ENCODE results near the gene PEF1.

The PEF1 gene

GRCh38 chr1:31675161-31675560 is 30.5 kb upstream of the PEF1 start:
- H3K27ac ChIP-seq = peak overlapping the region; percentile 97
- CTCF ChIA-PET = interaction anchor here (0.9 kb wide), 1 partner anchor 11 kb away, joined by 3 read pairs; no protein-coding TSS in a partner anchor
- no peak for TF ChIP-seq CTCF (conservative IDR thresholded peaks at IDR 0.05; ENCODE audit: low read depth)
- no peak for DNase-seq (ENCODE audit: low spot score)
- POLR2A ChIA-PET (ENCODE audit: low non-redundant PET) = no interaction called here

GRCh38 chr1:31674626-31675025 is 29.9 kb upstream of the PEF1 start:
- no peak for TF ChIP-seq CTCF (conservative IDR thresholded peaks at IDR 0.05; ENCODE audit: low read depth)
- peak overlapping the region; percentile 97 for H3K27ac ChIP-seq
- ChIA-PET CTCF (interaction anchor here (0.9 kb wide), 1 partner anchor 10 kb away, joined by 3 read pairs; no protein-coding TSS in a partner anchor), POLR2A (ENCODE audit: low non-redundant PET) (no interaction called here)
- DNase-seq (ENCODE audit: low spot score) = no peak

- DNase-seq (ENCODE audit: low spot score) = no peak
- TF ChIP-seq CTCF (conservative IDR thresholded peaks at IDR 0.05; ENCODE audit: low read depth) = no peak
- ChIA-PET POLR2A (ENCODE audit: low non-redundant PET) (no interaction called here), CTCF (no interaction called here)
- peak overlapping the region; percentile 97 for H3K27ac ChIP-seq
Observed at GRCh38 chr1:31673433-31673832, 28.8 kb upstream of the PEF1 start.

GRCh38 chr1:31672986-31673385 is 28.3 kb upstream of the PEF1 start:
- H3K27ac ChIP-seq = peak overlapping the region; percentile 97
- DNase-seq (ENCODE audit: low spot score) = no peak
- ChIA-PET CTCF (no interaction called here), POLR2A (ENCODE audit: low non-redundant PET) (no interaction called here)
- TF ChIP-seq CTCF (conservative IDR thresholded peaks at IDR 0.05; ENCODE audit: low read depth) = no peak

GRCh38 chr1:31671561-31672201 is 27.0 kb upstream of the PEF1 start:
- DNase-seq (ENCODE audit: low spot score) = no peak
- no peak for TF ChIP-seq CTCF (conservative IDR thresholded peaks at IDR 0.05; ENCODE audit: low read depth)
- POLR2A ChIA-PET (ENCODE audit: low non-redundant PET) = no interaction called here
- CTCF ChIA-PET = interaction anchor here (0.7 kb wide), 1 partner anchor 83 kb away, joined by 3 read pairs; no protein-coding TSS in a partner anchor
- peak overlapping the region; percentile 97 for H3K27ac ChIP-seq

- no peak for DNase-seq (ENCODE audit: low spot score)
- H3K27ac ChIP-seq = peak overlapping the region; percentile 97
- ChIA-PET CTCF (interaction anchor here (0.6 to 0.7 kb wide), 2 partner anchors 84 to 117 kb away, joined by 3 read pairs; no protein-coding TSS in a partner anchor), POLR2A (ENCODE audit: low non-redundant PET) (no interaction called here)
- TF ChIP-seq CTCF (conservative IDR thresholded peaks at IDR 0.05; ENCODE audit: low read depth) = no peak
Observed at GRCh38 chr1:31671147-31671546, 26.5 kb upstream of the PEF1 start.

Data from RWPE1 (cell line).